Suprapubic skin (tissue), 4 donors: ENCODE data around the gene ELL. TPM values are rescaled to one million over a fixed set of nuclear protein-coding genes. Genes with fewer than 3 reads are reported as not detected.
A peak's percentile ranks its signal among the peaks of the same experiment; 100 is the strongest.

Experiments used
- DNase-seq, 2 donors: peaks; one replicate each; pipeline ENCODE4 v3.0.0-alpha.2; 2019; ENCODE audit warnings: low spot score in 2 of 2
- H3K27ac ChIP-seq: fragments of 200-600 bp; sonication (generic); one replicate; pipeline ENCODE4 v1.5.1; 2019
- H3K27me3 ChIP-seq: fragments of 200-600 bp; sonication (generic); one replicate; pipeline ENCODE4 v1.5.1; 2019
- H3K36me3 ChIP-seq: fragments of 200-600 bp; sonication (generic); one replicate; pipeline ENCODE4 v1.5.1; 2019
- H3K4me1 ChIP-seq: fragments of 200-600 bp; sonication (generic); one replicate; pipeline ENCODE4 v1.5.1; 2019
- H3K4me3 ChIP-seq: fragments of 200-600 bp; sonication (generic); one replicate; pipeline ENCODE4 v1.5.1; 2019; ENCODE audit warnings: mild to moderate bottlenecking
- H3K9me3 ChIP-seq: fragments of 200-600 bp; sonication (generic); one replicate; pipeline ENCODE4 v1.5.1; 2019
- CTCF ChIP-seq, 2 donors: fragments of 200-600 bp in 1 of 2; fragments of 450-650 bp in 1 of 2; sonication (generic) in 1 of 2; IDR thresholded peaks; one replicate each; pipeline ENCODE4 v1.5.1; 2016 to 2019; ENCODE audit warnings: antibody characterized with exemption in 2 of 2, mild to moderate bottlenecking in 1 of 2, moderate library complexity in 1 of 2
- EP300 ChIP-seq: sonication (generic); formaldehyde crosslinking; IDR thresholded peaks from one replicate; pipeline ENCODE4 v1.6.1; 2017; ENCODE audit warnings: antibody characterized with exemption
- POLR2A ChIP-seq, 2 donors: fragments of 450-650 bp; IDR thresholded peaks; one replicate each; pipeline ENCODE4 v1.6.1; 2017; ENCODE audit warnings: antibody characterized with exemption in 2 of 2, mild to moderate bottlenecking in 2 of 2, moderate library complexity in 2 of 2
- POLR2AphosphoS5 ChIP-seq, 3 donors: sonication (generic); formaldehyde crosslinking; IDR thresholded peaks; one replicate each; pipeline ENCODE4 v1.6.1; 2017; ENCODE audit warnings: antibody characterized with exemption in 3 of 3
- WGBS: methylation state at CpG from one replicate; pipeline ENCODE4 v1.1.5; 2018; 5-methylcytosine and 5-hydroxymethylcytosine counted together
- total RNA-seq, 4 donors: library from RNA; depleted of rRNA; stranded (reverse); fragments of >200 nt; gene quantifications; one replicate each; pipeline ENCODE4 v1.1.0, GENCODE V29; 2016

The ELL gene
- total RNA-seq, 4 donors from 2014 or later = 27.0 to 59.5 (median 36.9) TPM

DNA sequence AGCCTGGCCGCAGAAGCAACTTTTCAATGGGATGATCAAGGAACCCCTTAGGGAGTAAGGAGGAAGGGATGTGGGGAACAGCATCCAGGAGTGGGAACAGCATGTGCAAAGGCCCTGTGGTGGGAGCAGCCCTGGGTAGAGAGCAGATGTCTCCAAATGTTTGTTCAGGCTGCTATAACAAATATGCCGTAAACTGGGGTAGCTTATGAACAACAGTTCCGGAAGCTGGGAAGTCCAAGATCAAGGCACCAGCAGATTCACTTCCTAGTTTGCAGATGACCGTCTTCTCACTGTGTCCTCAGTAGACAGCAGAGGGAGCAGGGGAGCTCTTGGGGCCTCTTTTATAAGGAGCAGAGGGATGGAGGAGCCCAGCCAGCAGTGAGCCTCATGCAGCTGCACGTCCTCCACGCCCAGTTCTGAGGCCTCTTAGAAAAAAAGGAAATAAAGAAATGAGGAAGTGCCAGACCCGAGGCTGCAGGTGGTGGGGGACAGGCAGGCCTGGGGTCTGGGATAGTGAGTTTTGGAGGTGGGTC is 120.2 kb downstream of the ELL start:
- DNase-seq = no peak

GRCh38 chr19:18399008-18399407 is 122.9 kb downstream of the ELL start:
- no peak overlapping the region for H3K27ac ChIP-seq

More for the DNA sequence above, 120.2 kb downstream of the ELL start:
- H3K36me3 ChIP-seq = no peaks in the 10 kb centered on the region
- no peak overlapping the region for H3K4me3 ChIP-seq
- no peaks in the 10 kb centered on the region for H3K9me3 ChIP-seq
- H3K27ac ChIP-seq = peak overlapping the region; percentile 37
- TF ChIP-seq POLR2A (IDR thresholded peaks at IDR 0.05) (no peak), CTCF (IDR thresholded peaks at IDR 0.05) (peak in 1 of 2 donors; percentile 25), EP300 (no peak), POLR2AphosphoS5 (IDR thresholded peaks at IDR 0.05) (no peak)
- peaks cover 21% of the 10 kb centered on the region for H3K4me1 ChIP-seq
- 42% methylated on average over 7 of the region's 7 CpGs for WGBS
- H3K27me3 ChIP-seq = peaks cover 11% of the 10 kb centered on the region

DNA sequence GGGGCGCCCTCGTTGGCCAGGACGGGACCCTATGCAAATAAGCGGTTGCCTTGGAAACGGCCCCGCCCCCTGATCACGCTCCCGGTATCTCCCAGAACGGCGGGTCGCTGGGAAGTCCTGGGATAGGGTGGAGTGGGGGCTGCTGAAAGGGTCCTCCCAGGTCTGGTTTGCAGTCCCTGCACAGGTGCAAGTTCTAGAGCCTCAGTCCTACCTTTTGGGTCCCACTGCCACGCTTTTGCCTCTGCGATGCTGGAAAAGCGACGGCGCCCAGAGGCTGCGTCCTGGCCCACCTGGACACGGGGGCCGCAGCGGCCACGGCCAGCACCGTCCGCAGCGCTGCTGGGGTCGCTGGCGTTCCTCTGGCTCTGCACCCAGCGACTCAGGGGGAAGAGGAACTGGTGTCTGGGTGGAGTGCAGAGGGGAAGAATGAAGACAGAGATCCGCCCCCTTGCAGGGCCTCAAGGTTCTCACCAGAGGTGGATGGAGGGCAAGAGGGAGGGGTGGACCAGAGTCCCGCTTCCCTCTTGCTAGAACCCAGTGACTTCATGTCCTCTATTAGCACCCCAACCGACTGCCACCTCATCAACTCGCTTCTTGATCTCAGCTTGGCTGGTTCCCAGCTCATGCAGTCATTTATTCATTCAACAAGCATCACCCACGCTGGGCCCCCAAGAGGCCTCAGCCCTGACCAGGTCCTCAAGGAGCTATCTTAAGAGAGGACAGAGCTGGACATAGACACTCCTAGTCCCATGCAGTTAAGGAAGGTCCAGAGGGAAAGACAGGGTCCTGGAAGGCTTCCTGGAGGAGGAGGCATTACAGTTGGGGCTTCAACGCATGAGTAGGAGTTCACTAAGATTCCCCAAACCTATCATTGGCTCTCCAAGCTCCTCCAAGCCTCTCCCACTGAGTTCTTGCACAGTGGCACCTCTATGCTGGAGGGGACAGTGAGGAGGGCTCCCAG is 124.3 kb downstream of the ELL start, which contains the start of gene LRRC25:
LRRC25 (minus strand) TSS at position 381 of the 961 bp plus-strand sequence. CDS start 659 bp downstream, outside the sequence.
- 29% methylated on average over 17 of the region's 33 CpGs for WGBS
- H3K27ac ChIP-seq = no peak within 1 kb of the TSS
- DNase-seq = no peak
- H3K27me3 ChIP-seq = peaks cover 11% of the 10 kb centered on the region
- TF ChIP-seq EP300 (no peak), CTCF (IDR thresholded peaks at IDR 0.05) (no peak), POLR2A (IDR thresholded peaks at IDR 0.05) (no peak), POLR2AphosphoS5 (IDR thresholded peaks at IDR 0.05) (no peak)
- H3K9me3 ChIP-seq = no peaks in the 10 kb centered on the region
- peaks cover 21% of the 10 kb centered on the region for H3K4me1 ChIP-seq
- peak within 1 kb of the TSS; percentile 34 for H3K4me3 ChIP-seq
- no peaks in the 10 kb centered on the region for H3K36me3 ChIP-seq

More at GRCh38 chr19:18399008-18399407, 122.9 kb downstream of the ELL start:
- Histone ChIP-seq H3K4me3 (no peak overlapping the region), H3K36me3 (no peaks in the 10 kb centered on the region), H3K27me3 (peaks cover 11% of the 10 kb centered on the region), H3K9me3 (no peaks in the 10 kb centered on the region), H3K4me1 (peaks cover 21% of the 10 kb centered on the region)
- TF ChIP-seq POLR2A (IDR thresholded peaks at IDR 0.05) = no peak
- TF ChIP-seq POLR2AphosphoS5 (IDR thresholded peaks at IDR 0.05) = no peak
- no peak for TF ChIP-seq EP300
- no peak for TF ChIP-seq CTCF (IDR thresholded peaks at IDR 0.05)
- 29% methylated on average over 6 of the region's 6 CpGs for WGBS
- DNase-seq = no peak

DNA sequence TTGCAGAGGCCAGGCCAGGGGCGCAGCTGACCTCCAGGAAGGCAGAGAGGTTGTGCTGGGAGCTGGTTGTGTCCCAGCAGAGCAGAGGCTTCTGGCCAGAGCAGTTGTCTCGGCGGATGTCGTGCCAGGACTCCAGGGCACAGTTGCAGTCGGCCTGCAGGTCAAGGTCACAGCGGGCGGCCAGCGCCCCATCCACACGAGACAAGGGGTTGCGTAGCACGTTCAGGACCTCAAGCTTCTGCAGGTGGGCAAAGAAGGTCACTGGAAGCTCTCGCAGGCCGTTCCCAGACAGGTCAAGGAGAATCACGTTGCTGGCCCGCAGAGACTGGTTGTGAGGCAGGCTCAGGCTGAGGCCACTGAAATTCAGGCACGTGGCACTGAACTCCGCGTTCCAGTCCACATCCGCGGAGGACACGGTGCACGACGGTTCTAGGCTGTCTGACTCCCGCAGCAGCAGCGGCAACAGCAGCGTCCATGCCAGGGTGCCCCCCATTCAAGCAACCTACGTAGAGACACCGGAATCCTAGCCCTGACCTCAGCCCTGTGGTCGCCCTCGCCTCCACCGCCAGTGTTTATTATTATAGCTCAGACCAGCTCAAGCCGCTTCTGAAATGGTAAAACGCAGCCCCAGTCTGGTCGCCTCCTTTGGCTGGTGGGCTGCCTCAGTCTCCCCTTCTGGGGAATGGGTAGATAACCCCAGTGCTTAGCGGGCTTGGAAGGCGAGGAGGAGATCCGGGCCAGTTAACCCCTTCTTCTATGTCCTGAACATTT is 125.2 kb downstream of the ELL start:
- DNase-seq = no peak
- Histone ChIP-seq H3K27ac (no peak overlapping the region), H3K4me3 (peak overlapping the region; percentile 34), H3K36me3 (no peaks in the 10 kb centered on the region), H3K4me1 (peaks cover 13% of the 10 kb centered on the region), H3K27me3 (peaks cover 11% of the 10 kb centered on the region), H3K9me3 (no peaks in the 10 kb centered on the region)
- TF ChIP-seq EP300 = no peak
- TF ChIP-seq CTCF (IDR thresholded peaks at IDR 0.05) = no peak
- no peak for TF ChIP-seq POLR2A (IDR thresholded peaks at IDR 0.05)
- TF ChIP-seq POLR2AphosphoS5 (IDR thresholded peaks at IDR 0.05) = no peak
- 64% methylated on average over 7 of the region's 37 CpGs for WGBS
